Ectodermal cell (in vitro differentiated cells): ENCODE data around the gene KRT10.
"Not testable (repeated sequence)": the region's sequence is repeated elsewhere in the genome, so short reads cannot be mapped to it uniquely, and the experiment has no call there.

Source experiments
- H3K27ac ChIP-seq: 2 replicates; pipeline ENCODE4 v1.7.0; 2013; ENCODE audit warnings: mild to moderate bottlenecking, low read depth, low read length; ENCODE audit not compliant: insufficient read depth, poor library complexity, severe bottlenecking
- H3K27me3 ChIP-seq: 2 replicates; pipeline ENCODE4 v1.7.0; 2013; ENCODE audit warnings: mild to moderate bottlenecking, low read length; ENCODE audit not compliant: insufficient read depth, control insufficient read depth, poor library complexity, severe bottlenecking
- H3K36me3 ChIP-seq: one replicate; pipeline ENCODE4 v1.7.0; 2013; ENCODE audit warnings: low read length; ENCODE audit not compliant: control insufficient read depth, insufficient read depth
- H3K4me1 ChIP-seq: one replicate; pipeline ENCODE4 v1.7.0; 2013; ENCODE audit warnings: low read length; ENCODE audit not compliant: control insufficient read depth, insufficient read depth
- H3K4me3 ChIP-seq: 2 replicates; pipeline ENCODE4 v1.7.0; 2013; ENCODE audit warnings: low read depth, low read length, control low read depth; ENCODE audit not compliant: insufficient read depth
- H3K9me3 ChIP-seq: 2 replicates; pipeline ENCODE4 v1.7.0; 2013; ENCODE audit warnings: mild to moderate bottlenecking, low read length, moderate library complexity; ENCODE audit not compliant: control insufficient read depth
- WGBS, 2 experiments: methylation state at CpG; one replicate each; pipeline ENCODE4 v1.1.7; 2013; ENCODE audit warnings: missing lambda C conversion rate in 2 of 2; 5-methylcytosine and 5-hydroxymethylcytosine counted together

KRT10 gene

DNA sequence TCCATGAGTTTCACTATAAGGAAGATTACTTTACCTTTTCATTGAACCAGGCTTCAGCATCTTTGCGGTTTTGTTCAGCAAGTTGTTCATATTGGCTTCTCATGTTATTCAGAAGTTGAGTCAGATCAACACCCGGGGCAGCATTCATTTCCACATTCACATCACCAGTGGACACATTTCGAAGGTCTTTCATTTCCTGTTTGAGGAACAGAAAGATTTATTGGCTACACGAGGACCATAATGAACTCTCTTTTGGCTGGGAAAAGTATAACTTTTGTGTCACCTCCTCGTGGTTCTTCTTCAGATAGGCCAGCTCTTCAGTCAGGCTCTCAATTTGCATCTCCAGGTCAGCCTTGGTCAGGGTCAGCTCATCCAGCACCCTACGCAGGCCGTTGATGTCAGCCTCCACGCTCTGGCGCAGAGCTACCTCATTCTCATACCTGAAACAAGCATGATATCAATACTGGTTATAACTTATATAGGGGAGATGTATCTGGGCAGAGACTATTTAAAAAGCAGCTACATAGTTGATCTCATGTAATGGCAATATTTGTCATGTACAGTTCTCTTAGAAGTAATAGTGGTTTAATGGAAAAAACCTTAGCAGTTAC lies 2.1 kb downstream of the KRT10 start:
- Histone ChIP-seq H3K27me3 (peaks cover 37% of the 10 kb centered on the region), H3K36me3 (peaks cover 3% of the 10 kb centered on the region), H3K4me1 (no peaks in the 10 kb centered on the region), H3K4me3 (no peak overlapping the region), H3K27ac (no peak overlapping the region), H3K9me3 (no peaks in the 10 kb centered on the region)
- 91 to 96% methylated on average over 9 of the region's 9 CpGs for WGBS, 2 experiments

GRCh38 chr17:40819528-40820125 lies 2.8 kb downstream of the KRT10 start:
- 81 to 82% methylated on average over 8 to 9 of the region's 9 CpGs for WGBS, 2 experiments
- H3K27me3 ChIP-seq, result peaks cover 30% of the 10 kb centered on the region
- no peak overlapping the region for H3K27ac ChIP-seq
- no peaks in the 10 kb centered on the region for H3K9me3 ChIP-seq
- H3K4me1 ChIP-seq, result no peaks in the 10 kb centered on the region
- H3K4me3 ChIP-seq, result peak overlapping the region; percentile 63
- H3K36me3 ChIP-seq, result peaks cover 3% of the 10 kb centered on the region

- Histone ChIP-seq H3K27ac (no peak overlapping the region), H3K27me3 (peaks cover 25% of the 10 kb centered on the region), H3K4me3 (peak overlapping the region; percentile 63), H3K4me1 (no peaks in the 10 kb centered on the region), H3K36me3 (peaks cover 3% of the 10 kb centered on the region), H3K9me3 (no peaks in the 10 kb centered on the region)
- WGBS, 2 experiments, result 1 to 3% methylated on average over 71 to 73 of the region's 73 CpGs
Measured at GRCh38 chr17:40818733-40819527, 3.5 kb downstream of the KRT10 start.

DNA sequence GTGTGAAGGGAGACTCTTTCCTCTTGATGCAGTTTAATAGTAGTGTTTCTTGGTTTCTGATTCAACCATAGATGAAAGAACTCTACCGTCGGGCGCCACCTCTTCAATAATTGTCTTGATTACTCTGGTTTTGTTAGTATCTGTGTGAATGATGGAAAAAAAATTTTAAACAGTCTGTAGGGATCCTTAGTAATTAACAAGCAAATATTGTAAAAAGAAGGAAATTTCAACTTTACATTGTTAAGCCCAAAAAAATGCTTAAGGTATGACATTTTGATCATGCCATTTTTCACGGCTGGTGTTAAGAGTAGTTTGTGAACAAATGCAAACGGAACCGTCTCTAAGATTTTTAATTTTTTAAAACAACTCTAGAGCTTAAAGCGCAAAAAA lies 4.1 kb downstream of the KRT10 start:
- no peaks in the 10 kb centered on the region for H3K4me1 ChIP-seq
- no peak overlapping the region for H3K27ac ChIP-seq
- peaks cover 31% of the 10 kb centered on the region for H3K27me3 ChIP-seq
- H3K36me3 ChIP-seq, result peaks cover 3% of the 10 kb centered on the region
- H3K9me3 ChIP-seq, result no peaks in the 10 kb centered on the region
- 13 to 38% methylated on average over 6 to 7 of the region's 7 CpGs for WGBS, 2 experiments
- peak overlapping the region; percentile 63 for H3K4me3 ChIP-seq

- WGBS, 2 experiments, result 91 to 93% methylated on average over 4 of the region's 4 CpGs
- no peaks in the 10 kb centered on the region for H3K9me3 ChIP-seq
- peaks cover 40% of the 10 kb centered on the region for H3K27me3 ChIP-seq
- H3K36me3 ChIP-seq, result peaks cover 3% of the 10 kb centered on the region
- H3K4me1 ChIP-seq, result no peaks in the 10 kb centered on the region
- H3K27ac ChIP-seq, result no peak overlapping the region
- no peak overlapping the region for H3K4me3 ChIP-seq
Measured at GRCh38 chr17:40817103-40817682, 5.2 kb downstream of the KRT10 start.

GRCh38 chr17:40816569-40816968 lies 5.8 kb downstream of the KRT10 start:
- H3K4me3 ChIP-seq, result no peak overlapping the region
- peaks cover 40% of the 10 kb centered on the region for H3K27me3 ChIP-seq
- H3K4me1 ChIP-seq, result no peaks in the 10 kb centered on the region
- no peak overlapping the region for H3K27ac ChIP-seq
- H3K9me3 ChIP-seq, result no peaks in the 10 kb centered on the region
- 100% methylated on average over 1 to 2 of the region's 3 CpGs for WGBS, 2 experiments
- peaks cover 3% of the 10 kb centered on the region for H3K36me3 ChIP-seq

- Histone ChIP-seq H3K27ac (no peak overlapping the region), H3K36me3 (peaks cover 3% of the 10 kb centered on the region), H3K4me1 (no peaks in the 10 kb centered on the region), H3K27me3 (peaks cover 40% of the 10 kb centered on the region), H3K4me3 (no peak overlapping the region), H3K9me3 (no peaks in the 10 kb centered on the region)
- 100% methylated on average over 1 of the region's 1 CpG; no CpG with 5 or more reads in 1 of the 2 experiments for WGBS, 2 experiments
Measured at GRCh38 chr17:40815381-40815780, 7.0 kb downstream of the KRT10 start.

GRCh38 chr17:40814657-40815056 lies 7.8 kb downstream of the KRT10 start:
- H3K36me3 ChIP-seq, H3K27ac ChIP-seq, H3K9me3 ChIP-seq, H3K4me1 ChIP-seq, H3K4me3 ChIP-seq: not testable (repeated sequence)
- H3K27me3 ChIP-seq, result peaks cover 44% of the 10 kb centered on the region
- WGBS, 2 experiments, result 89 to 92% methylated on average over 1 to 3 of the region's 3 CpGs

DNA sequence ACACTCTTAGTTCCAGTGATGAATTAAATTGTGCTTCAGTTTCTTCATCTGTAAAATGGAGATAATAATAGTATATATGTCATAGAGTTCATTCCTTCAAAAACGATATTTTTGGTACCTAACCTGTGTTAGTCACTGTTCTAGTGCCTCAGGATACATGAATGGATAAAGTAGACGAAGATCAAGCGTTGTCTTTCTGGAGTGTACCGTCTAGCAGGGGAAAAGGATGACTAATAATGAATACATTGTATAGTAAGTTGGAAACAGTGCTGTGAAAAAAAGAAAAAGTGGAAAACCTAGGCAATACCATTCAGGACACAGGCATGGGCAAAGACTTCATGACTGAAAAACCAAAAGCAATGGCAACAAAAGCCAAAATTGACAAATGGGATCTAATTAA lies 8.6 kb downstream of the KRT10 start:
- Histone ChIP-seq H3K9me3 (no peaks in the 10 kb centered on the region), H3K4me3 (no peak overlapping the region), H3K27ac (no peak overlapping the region), H3K4me1 (no peaks in the 10 kb centered on the region), H3K27me3 (peaks cover 52% of the 10 kb centered on the region), H3K36me3 (peaks cover 3% of the 10 kb centered on the region)
- WGBS, 2 experiments, result 85% methylated on average over 4 of the region's 4 CpGs

GRCh38 chr17:40812639-40813038 lies 9.8 kb downstream of the KRT10 start:
- Histone ChIP-seq H3K27me3 (peaks cover 63% of the 10 kb centered on the region), H3K27ac (no peak overlapping the region), H3K4me1 (no peaks in the 10 kb centered on the region), H3K36me3 (peaks cover 3% of the 10 kb centered on the region), H3K4me3 (no peak overlapping the region), H3K9me3 (no peaks in the 10 kb centered on the region)
- WGBS, 2 experiments, result 83 to 91% methylated on average over 3 of the region's 3 CpGs
